ENCODE data around the gene FDXR.
"Not testable (repeated sequence)": the region's sequence is repeated elsewhere in the genome, so short reads cannot be mapped to it uniquely, and the experiment has no call there.

The FDXR gene, protein sequence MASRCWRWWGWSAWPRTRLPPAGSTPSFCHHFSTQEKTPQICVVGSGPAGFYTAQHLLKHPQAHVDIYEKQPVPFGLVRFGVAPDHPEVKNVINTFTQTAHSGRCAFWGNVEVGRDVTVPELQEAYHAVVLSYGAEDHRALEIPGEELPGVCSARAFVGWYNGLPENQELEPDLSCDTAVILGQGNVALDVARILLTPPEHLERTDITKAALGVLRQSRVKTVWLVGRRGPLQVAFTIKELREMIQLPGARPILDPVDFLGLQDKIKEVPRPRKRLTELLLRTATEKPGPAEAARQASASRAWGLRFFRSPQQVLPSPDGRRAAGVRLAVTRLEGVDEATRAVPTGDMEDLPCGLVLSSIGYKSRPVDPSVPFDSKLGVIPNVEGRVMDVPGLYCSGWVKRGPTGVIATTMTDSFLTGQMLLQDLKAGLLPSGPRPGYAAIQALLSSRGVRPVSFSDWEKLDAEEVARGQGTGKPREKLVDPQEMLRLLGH

GRCh38 chr17:74872313-74873036 is at the start of gene FDXR:
TSS of gene FDXR (minus strand) at chr17:74872994. CDS start at chr17:74872944, 50 bp downstream.
- DNase-seq, result no peak

GRCh38 chr17:74922172-74922571 is 49.4 kb upstream of the FDXR start:
- no peak for DNase-seq

GRCh38 chr17:74921769-74922168 is 49.0 kb upstream of the FDXR start:
- no peak for DNase-seq

- no peak for DNase-seq
Measured at GRCh38 chr17:74921026-74921681, 48.4 kb upstream of the FDXR start.

DNA sequence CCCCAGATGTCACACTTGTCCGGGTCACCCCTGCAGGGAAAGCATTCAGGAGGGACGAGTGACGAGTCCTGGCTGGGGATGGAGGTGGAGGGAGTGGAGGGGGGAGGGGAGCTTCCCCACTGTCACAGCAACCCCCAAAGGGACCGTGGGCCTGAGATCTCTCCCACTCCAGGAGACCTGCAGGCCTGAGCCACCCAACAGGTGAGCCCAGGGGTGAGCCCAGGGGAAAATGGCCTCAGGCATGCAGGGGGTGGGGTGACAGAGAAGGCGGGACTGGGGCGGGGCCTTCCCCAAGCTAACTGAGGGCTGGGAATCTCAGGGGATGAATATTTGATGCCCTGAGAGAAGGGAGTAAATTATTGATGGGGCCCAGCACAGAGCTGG is 47.8 kb upstream of the FDXR start:
- no peak for DNase-seq

DNA sequence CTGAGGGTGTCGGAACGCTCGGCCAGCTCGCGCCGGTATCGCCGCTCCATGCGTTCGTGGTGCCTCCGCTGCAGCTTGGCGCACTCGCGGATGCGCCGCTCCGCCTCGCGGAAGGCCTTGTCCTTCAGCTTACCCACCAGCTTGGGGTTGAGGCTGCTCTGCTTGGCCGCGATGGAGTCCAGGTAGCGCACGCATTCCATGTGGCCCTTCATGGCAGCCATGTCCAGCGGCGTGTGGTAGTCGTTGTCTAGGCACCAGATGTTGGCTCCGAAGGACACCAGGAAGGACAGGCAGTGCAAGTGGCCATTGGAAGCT is 47.5 kb upstream of the FDXR start:
- DNase-seq, result no peak

DNA sequence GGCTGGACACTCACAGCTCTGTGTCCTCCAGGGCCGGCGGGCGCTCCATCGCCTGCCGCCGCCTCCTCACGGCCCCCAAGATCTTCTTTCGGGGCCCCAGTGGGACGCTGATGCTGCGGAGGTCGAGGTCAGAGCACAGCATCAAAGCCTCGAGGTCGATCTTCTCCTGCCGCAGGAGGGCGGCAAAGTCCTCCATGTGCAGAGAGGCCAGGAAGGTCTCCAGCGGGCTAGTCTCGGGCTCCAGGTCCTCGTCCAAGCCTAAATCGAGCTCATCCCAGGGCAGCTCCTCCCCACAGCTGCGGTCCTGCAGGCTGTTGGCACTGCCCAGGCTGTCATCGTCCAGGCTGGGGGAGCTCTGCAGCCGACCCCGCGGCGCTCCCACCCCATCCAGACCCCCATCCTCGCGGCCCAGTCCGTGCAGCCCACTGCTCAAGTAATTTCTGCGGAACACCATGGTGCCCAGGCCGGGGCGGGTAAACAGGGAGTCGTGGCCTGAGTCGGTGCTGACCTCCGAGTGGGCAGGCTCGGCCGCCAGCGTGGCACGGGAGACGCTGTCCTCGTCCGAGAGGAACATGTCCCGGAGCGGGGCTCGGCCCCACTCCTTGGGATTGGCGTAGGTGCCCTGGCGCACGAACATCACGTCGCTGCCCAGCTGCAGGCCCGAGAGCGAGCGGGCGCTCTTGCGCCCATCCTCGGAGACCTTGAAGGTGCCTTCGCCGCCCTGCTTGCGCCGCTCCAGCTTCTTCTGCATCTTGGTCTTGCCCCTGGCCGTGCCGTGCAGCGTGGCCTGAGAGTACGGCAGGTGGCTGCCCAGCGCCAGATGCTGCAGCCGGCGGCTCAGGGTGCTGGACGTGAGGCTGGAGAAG is 46.9 kb upstream of the FDXR start:
- DNase-seq, result peak in 3 of 56 donors; percentile 3 to 49 (median 25)

DNA sequence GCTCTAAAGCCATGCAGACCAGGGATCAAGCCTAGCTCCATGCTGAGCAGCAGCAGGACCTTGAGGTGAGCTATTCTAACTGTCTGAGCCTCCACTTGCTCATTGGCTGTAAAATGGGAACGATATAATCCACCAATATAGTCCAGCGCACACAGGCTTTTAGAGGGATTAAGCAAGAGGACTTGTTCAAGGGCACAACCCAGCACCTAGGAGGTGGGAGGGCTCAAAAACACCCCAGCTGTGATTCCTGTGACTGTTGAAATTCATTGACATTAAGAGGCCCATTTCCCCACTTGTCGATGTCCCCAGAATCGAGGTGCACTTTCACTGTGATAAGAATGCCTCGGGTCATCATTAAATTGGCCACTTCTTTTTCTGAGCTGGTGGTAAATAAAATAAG is 46.1 kb upstream of the FDXR start:
- DNase-seq, result no peak

GRCh38 chr17:74917430-74917829 is 44.6 kb upstream of the FDXR start:
- DNase-seq, result peak in 2 of 56 donors; percentile 1 to 18

GRCh38 chr17:74916851-74917199 is 44.0 kb upstream of the FDXR start:
- no peak for DNase-seq

- DNase-seq, result no peak
Measured at GRCh38 chr17:74916136-74916850, 43.5 kb upstream of the FDXR start.

DNA sequence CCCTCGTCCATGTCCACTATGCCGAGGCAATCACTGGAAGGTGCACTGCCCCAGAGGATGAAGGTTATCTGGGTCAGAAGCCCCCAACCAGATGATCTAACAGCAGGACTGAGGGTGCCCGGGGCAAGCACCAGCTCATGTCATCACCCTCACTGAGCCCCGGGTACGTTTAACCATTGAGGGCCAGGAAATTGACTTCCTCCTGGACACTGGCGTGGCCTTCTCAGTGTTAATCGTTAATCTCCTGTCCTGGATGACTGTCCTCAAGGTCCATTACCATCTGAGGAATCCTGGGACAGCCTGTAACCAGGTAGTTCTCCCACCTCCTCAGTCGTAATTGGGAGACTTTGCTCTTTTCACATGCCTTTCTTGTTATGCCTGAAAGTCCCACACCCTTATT is 38.6 kb upstream of the FDXR start:
- not testable (repeated sequence) for DNase-seq

GRCh38 chr17:74909097-74909496 is 36.3 kb upstream of the FDXR start:
- not testable (repeated sequence) for DNase-seq

- DNase-seq, result no peak
Measured at GRCh38 chr17:74907012-74907411, 34.2 kb upstream of the FDXR start.

- DNase-seq, result not testable (repeated sequence)
Measured at GRCh38 chr17:74906214-74906793, 33.5 kb upstream of the FDXR start.

DNA sequence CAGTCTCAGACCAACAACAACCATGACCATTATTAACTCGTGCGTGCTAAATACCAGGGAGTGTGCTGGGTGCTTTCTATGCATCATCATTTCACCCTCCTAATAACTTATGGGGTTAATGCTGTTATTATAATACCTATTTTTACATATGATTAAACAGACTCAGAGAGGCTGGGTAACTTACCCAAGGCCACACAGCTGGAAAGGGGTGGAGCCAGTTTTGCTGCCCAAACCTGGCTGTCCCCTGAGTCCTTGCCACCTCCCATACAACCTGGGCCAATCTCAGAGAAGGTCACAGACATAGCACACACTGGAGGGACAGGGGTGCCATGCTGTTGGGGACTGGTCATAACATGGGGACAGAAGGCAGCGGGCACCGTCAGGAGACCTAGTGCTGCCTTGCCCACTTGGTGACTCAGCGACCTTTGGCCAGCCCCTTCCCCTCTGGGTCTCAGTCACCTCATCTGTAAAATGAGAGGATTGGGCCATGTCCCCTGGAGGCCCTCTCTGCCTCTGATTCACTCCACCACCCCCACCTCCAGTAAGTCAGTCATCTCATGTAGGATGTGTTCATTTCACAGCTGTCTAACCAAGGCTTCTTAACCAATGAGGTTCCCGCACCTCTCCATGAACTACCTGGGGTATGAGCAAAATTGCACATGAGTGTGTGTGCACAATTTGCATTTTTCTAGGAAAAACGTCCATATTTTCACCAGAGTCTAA is 32.1 kb upstream of the FDXR start:
- DNase-seq, result no peak

DNA sequence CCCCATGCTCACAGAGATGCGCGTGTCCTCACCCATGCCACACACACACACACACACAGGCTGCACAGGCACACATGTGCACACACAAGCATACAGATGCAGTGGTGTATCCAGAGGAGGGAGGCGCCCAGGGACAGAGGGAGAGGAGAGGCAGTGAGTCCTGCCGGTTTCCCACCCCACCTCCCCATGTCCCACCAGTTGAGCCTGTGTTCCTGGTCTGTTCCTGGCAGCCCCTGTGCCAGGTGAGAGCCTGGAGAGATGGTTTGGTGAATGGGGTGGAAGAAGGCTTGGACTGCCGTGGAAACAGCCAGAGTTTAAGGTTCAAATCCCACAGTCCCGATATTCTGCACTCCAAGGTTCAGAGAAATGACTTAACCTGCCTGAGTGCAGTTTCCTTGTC is 30.9 kb upstream of the FDXR start:
- DNase-seq, result no peak

- no peak for DNase-seq
Measured at GRCh38 chr17:74903034-74903433, 30.2 kb upstream of the FDXR start.

GRCh38 chr17:74901353-74902135 is 28.8 kb upstream of the FDXR start:
- DNase-seq, result no peak
